Stimulated activated naive CD8-positive, alpha-beta T cell treated with anti-CD3 and anti-CD28 coated beads, Interleukin-15, Interleukin-2, amounts not matched to agents 100 U/mL and 50 U/mL, for 24 hours (primary cell): ENCODE measurements around the gene ABI3.
"Not testable (repeated sequence)": the region's sequence is repeated elsewhere in the genome, so short reads cannot be mapped to it uniquely, and the experiment has no call there.

Experiments
- ATAC-seq: fragments of 150-1000 bp; cut with Tn5 transposase; one replicate; pipeline ENCODE4 v1.10.0; 2021
- DNase-seq: peaks from one replicate; pipeline ENCODE4 v3.0.0; 2021

ABI3 gene, protein sequence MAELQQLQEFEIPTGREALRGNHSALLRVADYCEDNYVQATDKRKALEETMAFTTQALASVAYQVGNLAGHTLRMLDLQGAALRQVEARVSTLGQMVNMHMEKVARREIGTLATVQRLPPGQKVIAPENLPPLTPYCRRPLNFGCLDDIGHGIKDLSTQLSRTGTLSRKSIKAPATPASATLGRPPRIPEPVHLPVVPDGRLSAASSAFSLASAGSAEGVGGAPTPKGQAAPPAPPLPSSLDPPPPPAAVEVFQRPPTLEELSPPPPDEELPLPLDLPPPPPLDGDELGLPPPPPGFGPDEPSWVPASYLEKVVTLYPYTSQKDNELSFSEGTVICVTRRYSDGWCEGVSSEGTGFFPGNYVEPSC

DNA sequence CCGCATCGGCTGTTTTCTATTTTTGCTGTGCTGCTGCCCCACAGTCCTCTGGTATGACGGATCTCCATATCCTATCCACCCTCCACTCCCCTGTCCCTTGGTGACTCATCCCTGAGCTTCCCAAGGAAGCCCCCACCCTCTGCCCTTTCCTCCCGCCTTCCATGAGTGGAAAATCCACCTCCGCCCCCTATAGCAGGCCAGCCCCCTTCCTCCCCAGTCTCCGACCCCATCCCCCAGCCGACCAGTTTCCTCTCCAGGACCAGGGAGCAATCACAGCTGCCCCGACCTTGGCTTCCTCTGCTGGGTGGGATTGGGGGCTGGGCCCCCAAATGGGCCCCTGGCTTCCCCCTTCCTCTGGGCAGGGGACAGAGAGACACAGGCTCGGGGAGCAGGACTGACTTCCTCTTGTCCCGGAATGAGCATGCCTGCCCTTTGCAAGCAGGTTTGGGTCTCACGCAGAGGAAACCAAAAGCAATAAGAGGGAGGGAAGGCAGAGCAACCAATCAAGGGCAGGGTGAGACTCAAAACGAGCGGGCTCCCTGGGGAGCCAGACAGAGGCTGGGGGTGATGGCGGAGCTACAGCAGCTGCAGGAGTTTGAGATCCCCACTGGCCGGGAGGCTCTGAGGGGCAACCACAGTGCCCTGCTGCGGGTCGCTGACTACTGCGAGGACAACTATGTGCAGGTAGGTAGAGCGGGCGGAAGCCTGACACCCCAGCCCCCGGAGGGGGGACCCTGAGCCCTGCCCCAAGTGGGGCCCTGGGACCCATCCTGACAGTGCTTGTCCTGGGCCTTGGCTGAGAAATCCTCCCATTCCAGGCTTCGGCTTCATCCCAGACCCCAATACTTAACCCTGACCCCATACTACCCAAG is at the start of gene ABI3, which contains the start of gene GNGT2:
TSS of gene ABI3 (plus strand) at position 550 of the 872 bp plus-strand sequence. CDS start at position 568, 18 bp downstream.
TSS of gene GNGT2 (minus strand) at position 417 of the 872 bp plus-strand sequence. CDS start 3,152 bp downstream, outside the sequence.
- DNase-seq (peak; percentile 76), ATAC-seq (peak; percentile 91)

GRCh38 chr17:49162866-49163265 is 47.6 kb upstream of the ABI3 start:
- ATAC-seq (no peak), DNase-seq (no peak)

DNA sequence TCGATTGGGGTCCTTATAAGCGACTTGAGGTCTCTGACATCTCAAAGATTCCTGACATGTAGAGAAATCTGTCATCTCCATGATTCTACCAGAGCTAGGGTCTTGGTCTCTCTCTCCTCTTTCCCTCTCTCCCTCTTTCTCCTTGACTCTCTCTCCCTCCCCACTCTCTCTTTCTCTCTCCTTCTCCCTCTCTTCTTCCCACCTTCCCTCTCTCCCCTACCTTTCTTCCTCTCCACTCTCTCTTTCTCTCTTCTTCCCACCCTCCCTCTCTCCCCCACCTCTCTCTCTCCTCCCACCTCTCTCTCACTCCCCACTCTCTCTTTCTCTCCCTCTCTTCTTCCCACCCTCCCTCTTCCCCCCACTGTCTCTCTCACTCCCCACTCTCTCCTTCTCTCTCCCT is 45.4 kb upstream of the ABI3 start:
- no peak for DNase-seq
- no peak for ATAC-seq

DNA sequence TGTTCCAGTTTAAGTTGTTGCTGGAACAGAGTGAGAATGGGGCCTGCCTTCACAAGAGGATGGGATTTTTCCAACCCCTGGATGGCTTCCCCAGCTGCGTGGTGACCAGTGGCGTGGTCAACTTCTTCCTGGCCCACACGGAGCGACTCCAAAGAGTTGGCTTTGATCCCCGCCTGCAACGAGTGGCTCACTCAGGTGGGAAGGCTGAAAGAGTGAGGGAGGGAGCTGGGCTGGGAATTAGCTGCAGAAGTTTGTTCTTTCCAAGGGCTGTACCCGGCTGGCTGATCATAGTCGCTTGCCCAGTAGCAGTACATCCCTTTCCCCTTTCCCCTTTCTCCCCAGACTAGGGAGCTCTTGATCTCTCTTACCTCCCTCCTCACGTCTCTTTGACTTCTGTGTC is 41.8 kb upstream of the ABI3 start:
- DNase-seq (no peak), ATAC-seq (no peak)

- DNase-seq, result no peak
- no peak for ATAC-seq
These were observed 40.3 kb upstream of the ABI3 start for GRCh38 chr17:49170216-49170615.

GRCh38 chr17:49170711-49171110 is 39.8 kb upstream of the ABI3 start:
- DNase-seq, ATAC-seq: not testable (repeated sequence)

- not testable (repeated sequence) for DNase-seq, ATAC-seq
These were observed 34.5 kb upstream of the ABI3 start for GRCh38 chr17:49175978-49176377.

- ATAC-seq (no peak), DNase-seq (peak; percentile 77)
These were observed 30.2 kb upstream of the ABI3 start for GRCh38 chr17:49180303-49180702.

DNA sequence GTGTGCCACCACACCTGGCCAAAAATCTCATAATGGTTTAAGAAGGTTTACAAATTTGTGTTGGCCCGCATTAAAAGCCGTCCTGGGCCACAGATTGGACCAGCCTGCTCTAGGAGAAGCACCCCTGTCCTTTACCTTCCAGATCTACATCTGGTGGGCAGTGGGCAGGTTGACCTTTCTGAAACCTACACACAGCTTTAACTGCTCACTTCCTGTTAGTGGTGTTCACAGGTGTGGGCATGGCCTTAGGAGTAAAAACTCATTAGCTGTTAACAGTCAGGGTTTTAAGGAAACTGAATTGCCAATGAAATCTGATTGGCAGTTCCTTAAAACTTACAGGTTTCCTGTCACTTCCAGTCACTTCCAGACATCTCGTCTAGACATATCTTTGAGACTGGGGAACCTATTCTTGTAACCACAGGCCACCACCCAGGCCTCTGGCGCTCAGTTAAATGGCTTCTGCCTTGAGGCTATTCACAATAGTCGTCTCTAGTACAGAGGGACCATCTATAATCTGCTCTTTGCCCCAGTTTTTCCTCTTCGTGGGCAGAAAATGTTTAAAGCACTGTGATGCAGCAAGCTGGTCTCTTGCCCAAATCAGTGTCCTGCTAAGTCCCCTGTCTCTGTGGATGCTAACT is 29.4 kb upstream of the ABI3 start:
- DNase-seq, result no peak
- ATAC-seq, result no peak

GRCh38 chr17:49183341-49183740 is 27.2 kb upstream of the ABI3 start:
- no peak for ATAC-seq
- DNase-seq, result no peak

DNA sequence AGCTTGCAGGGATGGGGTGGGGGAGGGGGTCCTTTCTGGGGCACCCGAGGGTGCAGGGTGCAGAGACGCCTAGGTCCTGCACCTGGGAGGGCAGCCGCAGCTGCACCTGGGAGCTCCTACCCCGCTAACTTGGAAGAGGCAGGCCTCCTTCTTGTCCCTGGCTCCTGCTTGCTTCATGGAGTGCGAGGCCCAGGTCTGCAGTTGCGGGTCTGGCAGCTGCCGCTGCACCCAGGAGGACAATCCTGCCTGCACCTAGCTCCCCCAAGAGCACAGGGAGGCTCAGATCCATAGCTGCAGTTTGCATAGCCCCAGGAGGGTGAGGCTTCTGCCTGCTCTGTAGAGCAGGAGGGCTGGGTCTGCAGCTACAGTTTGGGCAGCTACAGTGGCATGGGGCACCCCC is 26.7 kb upstream of the ABI3 start:
- ATAC-seq, result no peak

GRCh38 chr17:49184522-49184921 is 26.0 kb upstream of the ABI3 start:
- DNase-seq, ATAC-seq: not testable (repeated sequence)

More for the DNA sequence above, 26.7 kb upstream of the ABI3 start:
- DNase-seq, result no peak

GRCh38 chr17:49185381-49185780 is 25.1 kb upstream of the ABI3 start:
- not testable (repeated sequence) for ATAC-seq, DNase-seq

DNA sequence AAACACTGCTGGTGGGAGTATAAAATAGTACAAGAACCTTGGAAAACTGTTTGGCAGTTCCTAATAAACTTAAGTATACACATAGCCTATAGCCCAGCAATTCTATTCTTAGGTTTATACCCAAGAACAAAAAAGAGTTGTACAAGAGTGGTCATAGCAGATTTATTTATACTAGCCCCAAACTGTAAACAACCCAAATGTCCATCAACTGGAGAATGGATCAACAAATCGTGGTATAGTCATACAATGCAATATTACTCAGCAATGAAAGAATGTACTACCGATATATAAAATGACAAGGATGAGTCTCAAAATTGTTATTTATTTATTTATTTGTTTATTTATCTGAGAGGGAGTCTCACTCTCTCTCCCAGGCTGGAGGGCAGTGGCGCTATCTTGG is 23.2 kb upstream of the ABI3 start:
- DNase-seq, result no peak
- no peak for ATAC-seq

DNA sequence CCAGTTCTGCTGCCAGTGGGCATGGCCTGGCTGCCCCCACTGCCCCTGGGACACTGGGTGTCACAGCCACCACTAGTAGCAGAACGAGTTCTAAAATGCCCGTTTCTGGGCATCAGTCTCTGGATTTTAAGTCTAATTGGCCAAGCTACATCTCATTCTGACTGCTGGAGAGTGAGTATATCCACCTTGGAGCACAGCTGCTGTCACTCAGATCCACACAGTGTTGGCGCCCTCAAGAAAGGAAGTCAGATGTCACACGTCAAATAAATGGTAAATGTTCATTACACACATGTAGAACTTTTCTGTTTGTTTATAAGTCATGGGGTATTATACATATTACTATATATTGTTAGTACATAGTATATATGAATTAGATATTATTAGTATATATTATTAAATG is 19.6 kb upstream of the ABI3 start:
- no peak for ATAC-seq
- no peak for DNase-seq

GRCh38 chr17:49191409-49191916 is 19.0 kb upstream of the ABI3 start:
- ATAC-seq (no peak), DNase-seq (no peak)

DNA sequence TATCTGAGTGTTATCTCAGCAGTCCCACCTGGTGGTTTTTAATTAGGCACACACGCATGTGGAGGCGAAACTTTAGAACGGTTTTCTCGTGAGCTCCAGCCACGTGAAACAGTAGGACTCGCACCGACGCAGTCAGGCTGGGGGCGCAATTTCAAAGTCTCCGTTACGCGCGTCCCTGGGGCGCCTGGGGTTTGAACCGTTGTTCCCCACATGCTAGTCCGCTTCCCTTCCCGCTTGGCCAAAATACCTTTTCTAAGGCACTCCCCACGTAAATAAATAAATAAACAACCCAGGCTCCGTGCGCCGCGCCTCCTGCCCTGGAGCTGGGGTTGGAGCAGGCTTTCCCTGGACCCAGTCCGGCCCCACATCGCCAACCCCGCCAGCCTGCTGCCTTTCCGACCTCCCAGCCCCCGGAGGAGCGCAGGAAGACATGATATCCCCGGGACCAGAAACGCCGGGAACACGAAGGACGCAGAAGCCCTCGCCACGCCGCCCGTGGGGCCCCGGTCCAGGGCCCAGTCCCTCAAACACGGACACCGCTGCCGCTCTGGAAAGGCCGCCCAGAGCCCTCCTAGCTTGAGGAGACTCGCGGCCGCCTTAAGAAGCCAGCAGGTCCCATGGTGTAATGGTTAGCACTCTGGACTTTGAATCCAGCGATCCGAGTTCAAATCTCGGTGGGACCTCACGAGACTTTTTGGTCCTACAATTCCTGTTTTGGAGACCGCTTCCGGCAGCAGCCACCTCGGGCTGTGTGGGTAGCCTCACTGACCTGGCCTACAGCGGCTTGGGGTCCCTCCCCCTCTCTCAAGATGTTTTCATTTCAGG is 18.4 kb upstream of the ABI3 start:
- DNase-seq (peak; percentile 90), ATAC-seq (peak; percentile 79)

DNA sequence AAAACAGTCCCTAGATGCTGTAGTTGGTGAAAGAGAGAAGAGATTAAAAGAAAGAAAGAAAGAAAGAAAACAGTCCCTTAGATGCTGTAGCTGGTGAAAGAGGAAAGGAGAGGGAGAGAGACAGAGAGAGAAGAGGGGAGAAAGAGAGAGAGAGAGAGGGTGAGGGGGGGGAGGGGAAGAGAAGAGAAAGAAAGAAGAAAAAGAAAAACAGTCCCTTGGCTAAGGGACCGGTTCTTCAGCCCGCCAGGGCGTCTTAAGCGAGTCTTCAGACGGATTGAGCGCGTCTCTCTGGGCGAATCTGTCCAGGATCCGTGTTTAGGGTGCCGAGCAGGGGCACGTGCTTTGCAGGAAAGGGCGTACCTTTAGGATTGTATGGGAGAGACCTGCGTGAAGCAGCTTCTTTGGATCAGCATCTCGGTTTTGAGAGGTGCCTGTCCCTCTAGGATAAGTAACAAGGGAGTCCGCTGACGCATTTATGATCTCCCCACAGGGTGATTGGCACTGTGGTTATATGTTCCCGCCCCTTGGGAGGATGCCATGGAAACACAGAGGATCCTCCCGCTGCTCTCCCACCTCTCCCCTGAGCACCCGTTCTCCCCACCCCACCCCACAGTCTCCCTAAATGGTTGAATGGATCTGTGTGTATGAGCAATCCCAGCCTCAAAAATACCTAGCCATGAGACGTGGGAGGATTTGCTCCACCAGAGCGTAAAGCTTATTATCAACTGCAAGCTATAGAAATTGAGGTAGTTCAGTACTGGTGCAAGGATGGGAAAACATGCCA is 16.8 kb upstream of the ABI3 start:
- peak; percentile 45 for DNase-seq
- no peak for ATAC-seq

GRCh38 chr17:49194297-49194607 is 16.3 kb upstream of the ABI3 start:
- ATAC-seq (no peak), DNase-seq (no peak)

- no peak for DNase-seq
- ATAC-seq, result no peak
These were observed 14.8 kb upstream of the ABI3 start for GRCh38 chr17:49195751-49196150.

DNA sequence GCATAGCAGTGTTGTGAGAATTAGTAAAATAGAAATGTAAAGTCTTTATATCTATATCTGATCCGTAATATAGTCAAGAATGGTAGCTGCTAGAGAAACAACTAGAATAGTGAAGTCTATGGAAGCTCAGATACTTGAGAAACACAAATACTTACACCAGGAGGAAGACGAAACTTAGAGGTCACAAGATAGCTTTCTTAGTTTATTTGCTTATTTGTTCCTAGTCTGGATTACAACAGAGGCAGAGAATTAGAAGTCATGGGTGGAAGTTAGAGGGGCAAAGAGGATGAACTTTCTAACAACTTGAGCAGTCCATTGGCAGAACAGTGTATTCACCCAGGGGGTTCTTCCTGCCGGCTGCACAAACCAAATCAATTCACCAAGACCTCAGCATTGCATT is 14.0 kb upstream of the ABI3 start:
- no peak for ATAC-seq
- no peak for DNase-seq
